Esophagus squamous epithelium (tissue), 5 donors: ENCODE measurements around the gene ANK3. TPM values are rescaled to one million over a fixed set of nuclear protein-coding genes. Genes with fewer than 3 reads are reported as not detected.

Experiments
- DNase-seq: peaks from one replicate; lab custom pipeline; 2025; lab: John Stamatoyannopoulos, UW
- H3K27ac ChIP-seq, 4 donors: fragments of 200-600 bp; sonication (generic); one replicate each; pipeline ENCODE4 v1.5.1; 2016 to 2019; ENCODE audit warnings: mild to moderate bottlenecking in 1 of 4
- H3K27me3 ChIP-seq, 4 donors: fragments of 200-600 bp; sonication (generic); 1 replicate in 3 of 4; 2 replicates in 1 of 4; pipeline versions ENCODE4 v1.5.1 to v1.6.0; 2017 to 2021; ENCODE audit warnings: antibody characterized with exemption in 1 of 4
- H3K36me3 ChIP-seq, 3 donors: fragments of 200-600 bp; sonication (generic); one replicate each; pipeline ENCODE4 v1.5.1; 2016 to 2019
- H3K4me1 ChIP-seq, 3 donors: fragments of 200-600 bp; sonication (generic); one replicate each; pipeline ENCODE4 v1.5.1; 2017 to 2019
- H3K4me3 ChIP-seq, 4 donors: fragments of 200-600 bp; sonication (generic); 1 replicate in 3 of 4; 2 replicates in 1 of 4; pipeline ENCODE4 v1.5.1; 2016 to 2019; ENCODE audit warnings: mild to moderate bottlenecking in 2 of 4, moderate library complexity in 1 of 4
- H3K9me3 ChIP-seq, 3 donors: fragments of 200-600 bp; sonication (generic); one replicate each; pipeline ENCODE4 v1.5.1; 2016 to 2019
- POLR2A ChIP-seq, 4 donors: fragments of 450-650 bp; IDR thresholded peaks; one replicate each; pipeline ENCODE4 v1.6.1; 2017; ENCODE audit warnings: antibody characterized with exemption in 4 of 4, mild to moderate bottlenecking in 4 of 4, moderate library complexity in 3 of 4
- WGBS, 2 donors: methylation state at CpG; one replicate each; pipeline ENCODE4 v1.1.5; 2018; 5-methylcytosine and 5-hydroxymethylcytosine counted together
- intact Hi-C: fragments of 100-400 bp; cut with DNase I; formaldehyde crosslinking; loops from one replicate; pipeline ENCODE4 v1.15.0; 2022
- total RNA-seq, 4 donors: library from RNA; depleted of rRNA; stranded (reverse); fragments of >200 nt; gene quantifications; one replicate each; pipeline ENCODE4 v1.1.0, GENCODE V29; 2016
- TF ChIP-seq, protein P1 (sequence below), 6 experiments: fragments of 450-650 bp in 4 of 6; fragments of 200-600 bp in 2 of 6; sonication (generic) in 2 of 6; IDR thresholded peaks; one replicate each; pipeline ENCODE4 v1.5.1; 2016 to 2019; ENCODE audit warnings: antibody characterized with exemption in 6 of 6, mild to moderate bottlenecking in 4 of 6, moderate library complexity in 4 of 6
- donor health status: DM: yes; HTN: yes; CAD: no.

The ANK3 gene
- total RNA-seq, 4 donors from 2014 or later = 23.1 to 59.1 (median 33.0) TPM

DNA sequence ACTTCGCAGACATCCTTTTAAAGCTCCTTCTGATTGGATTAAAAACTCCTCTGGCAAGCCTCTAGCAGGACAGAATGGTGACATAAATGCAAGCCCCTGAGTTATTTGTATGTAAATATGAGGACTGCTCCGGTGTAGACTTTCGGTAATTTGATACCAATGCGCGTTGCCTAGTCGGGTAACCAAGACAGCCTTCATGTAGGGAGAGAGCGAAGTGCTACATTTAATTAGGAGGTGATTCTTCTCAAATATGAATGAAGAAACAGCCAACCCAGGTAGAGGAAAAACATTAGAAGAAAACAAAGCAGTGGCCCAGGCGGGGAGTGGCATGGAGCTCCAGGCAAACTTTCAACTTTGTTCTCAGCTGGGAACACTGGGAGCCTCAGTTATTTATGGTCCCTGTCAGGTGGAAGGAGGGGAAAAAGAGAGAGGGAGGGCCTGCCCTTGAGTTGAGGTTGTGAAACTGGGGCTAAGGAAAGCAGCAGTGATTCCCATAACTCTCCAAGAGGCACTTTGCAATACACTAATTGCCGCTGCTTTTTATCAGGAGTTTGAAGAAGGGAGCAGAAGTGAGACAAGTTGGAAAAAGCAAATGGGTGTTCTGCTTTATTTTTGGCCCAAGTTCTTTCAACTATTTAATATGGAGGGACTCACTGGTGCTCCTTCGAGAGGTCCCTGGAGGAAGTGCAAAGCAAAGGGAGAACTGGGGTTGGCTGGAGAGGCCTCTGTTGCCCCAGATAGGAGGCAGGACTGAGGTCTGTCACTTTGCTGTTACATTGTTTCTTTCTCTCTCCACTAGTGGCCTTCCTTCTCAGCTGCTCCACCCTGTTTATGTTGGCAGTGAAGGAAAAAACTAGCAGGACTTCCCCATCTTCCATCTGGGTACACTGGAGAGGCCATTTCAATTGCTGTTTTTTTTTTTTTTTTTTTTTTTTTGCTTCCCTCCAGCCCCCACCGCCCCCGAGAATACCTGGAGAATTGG is 248.7 kb downstream of the ANK3 start:
- DNase-seq = no peak
- 75 to 84% methylated on average over 10 to 12 of the region's 12 CpGs for WGBS, 2 donors
- Histone ChIP-seq H3K9me3 (no peaks in the 10 kb centered on the region), H3K4me1 (peaks cover 0 to 22% (median 12%) of the 10 kb centered on the region in 3 donors), H3K4me3 (no peak overlapping the region), H3K36me3 (no peaks in the 10 kb centered on the region), H3K27me3 (no peaks in the 10 kb centered on the region), H3K27ac (peak overlapping the region in 1 of 4 donors; percentile 25)
- intact Hi-C loops = no loop called here
- no peak for TF ChIP-seq POLR2A (IDR thresholded peaks at IDR 0.05)
- TF ChIP-seq, protein P1, sequence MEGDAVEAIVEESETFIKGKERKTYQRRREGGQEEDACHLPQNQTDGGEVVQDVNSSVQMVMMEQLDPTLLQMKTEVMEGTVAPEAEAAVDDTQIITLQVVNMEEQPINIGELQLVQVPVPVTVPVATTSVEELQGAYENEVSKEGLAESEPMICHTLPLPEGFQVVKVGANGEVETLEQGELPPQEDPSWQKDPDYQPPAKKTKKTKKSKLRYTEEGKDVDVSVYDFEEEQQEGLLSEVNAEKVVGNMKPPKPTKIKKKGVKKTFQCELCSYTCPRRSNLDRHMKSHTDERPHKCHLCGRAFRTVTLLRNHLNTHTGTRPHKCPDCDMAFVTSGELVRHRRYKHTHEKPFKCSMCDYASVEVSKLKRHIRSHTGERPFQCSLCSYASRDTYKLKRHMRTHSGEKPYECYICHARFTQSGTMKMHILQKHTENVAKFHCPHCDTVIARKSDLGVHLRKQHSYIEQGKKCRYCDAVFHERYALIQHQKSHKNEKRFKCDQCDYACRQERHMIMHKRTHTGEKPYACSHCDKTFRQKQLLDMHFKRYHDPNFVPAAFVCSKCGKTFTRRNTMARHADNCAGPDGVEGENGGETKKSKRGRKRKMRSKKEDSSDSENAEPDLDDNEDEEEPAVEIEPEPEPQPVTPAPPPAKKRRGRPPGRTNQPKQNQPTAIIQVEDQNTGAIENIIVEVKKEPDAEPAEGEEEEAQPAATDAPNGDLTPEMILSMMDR (IDR thresholded peaks at IDR 0.05) = no peak

DNA sequence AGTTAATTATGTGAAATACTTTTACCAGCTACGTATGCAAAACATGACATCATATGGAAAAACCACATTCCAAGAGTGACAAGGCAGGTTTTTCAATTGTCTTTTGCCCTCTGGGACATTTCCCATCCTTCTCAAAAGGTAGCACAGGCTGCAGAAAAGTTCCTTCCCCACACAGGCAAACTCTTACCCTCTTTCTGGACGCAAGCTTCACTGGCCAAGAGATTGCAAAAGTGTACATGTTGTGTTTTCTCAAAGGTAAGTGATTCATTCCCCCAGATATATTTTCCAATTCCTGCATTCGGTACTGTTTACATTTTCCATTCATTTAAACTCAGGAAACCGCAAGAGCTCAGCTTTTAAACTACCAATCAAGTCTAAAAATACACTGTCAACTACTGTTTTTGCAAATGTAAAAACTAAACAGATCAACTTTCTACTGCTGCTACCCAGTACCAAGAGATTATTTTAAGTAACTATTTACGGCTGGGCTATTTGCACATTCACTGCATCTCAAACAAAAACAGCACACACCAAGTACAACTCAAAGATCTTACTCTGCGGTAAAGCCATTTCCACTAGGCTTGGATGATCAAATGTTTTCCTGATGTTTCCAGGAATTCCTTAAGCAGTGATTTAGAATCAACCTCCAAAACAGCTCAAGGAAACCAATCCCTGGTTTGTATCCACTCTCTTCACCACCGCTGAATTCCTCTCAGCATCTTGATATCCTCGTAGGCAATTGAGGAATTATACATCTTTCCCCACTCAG is 249.7 kb downstream of the ANK3 start:
- H3K27ac ChIP-seq = no peak overlapping the region
- H3K4me3 ChIP-seq = no peak overlapping the region
- H3K27me3 ChIP-seq = no peaks in the 10 kb centered on the region
- DNase-seq = no peak
- intact Hi-C loops = no loop called here
- H3K9me3 ChIP-seq = no peaks in the 10 kb centered on the region
- 38 to 53% methylated on average over 8 of the region's 8 CpGs for WGBS, 2 donors
- no peaks in the 10 kb centered on the region for H3K36me3 ChIP-seq
- H3K4me1 ChIP-seq = peaks cover 0 to 22% (median 12%) of the 10 kb centered on the region in 3 donors
- TF ChIP-seq, protein P1 (IDR thresholded peaks at IDR 0.05) = no peak
- TF ChIP-seq POLR2A (IDR thresholded peaks at IDR 0.05) = no peak

DNA sequence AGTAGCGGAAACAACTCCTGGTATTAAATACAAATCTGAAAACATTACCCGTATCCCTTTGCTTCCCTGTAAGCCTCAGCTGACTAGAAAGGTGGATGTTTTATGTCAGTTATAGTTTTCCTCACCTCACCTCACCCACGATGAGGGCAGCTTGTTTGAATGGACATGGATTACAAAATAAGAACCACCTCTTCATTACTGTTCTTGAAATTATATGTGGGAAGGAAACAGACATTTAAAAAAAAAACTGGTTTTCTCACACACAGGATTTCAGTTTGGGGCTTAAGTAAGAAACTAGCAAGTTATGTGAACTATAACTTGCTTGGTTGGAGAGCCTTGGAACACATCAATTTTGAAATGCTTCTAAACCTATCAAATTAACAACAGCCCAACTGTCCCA is 250.4 kb downstream of the ANK3 start:
- intact Hi-C loops = no loop called here
- no peak for DNase-seq
- no peak overlapping the region for H3K27ac ChIP-seq

DNA sequence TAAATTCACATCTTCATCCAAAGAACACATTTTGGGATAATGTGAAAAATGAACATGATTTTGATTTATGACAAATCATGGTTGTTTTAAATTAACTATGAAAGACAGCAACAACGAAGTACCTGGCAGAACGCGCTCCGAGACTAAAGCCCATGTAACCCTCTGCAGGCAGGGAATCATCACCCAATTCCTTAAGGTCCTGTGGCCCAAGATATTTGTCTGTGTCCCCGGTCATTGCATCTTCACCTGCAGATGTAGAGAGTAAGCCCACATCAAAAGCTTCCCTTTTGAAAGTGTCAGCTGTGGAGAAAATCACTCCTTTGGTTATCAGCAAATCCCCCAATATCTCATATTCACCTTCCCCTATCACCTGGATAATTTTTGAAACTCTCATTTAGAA is 250.8 kb downstream of the ANK3 start:
- TF ChIP-seq, protein P1 (IDR thresholded peaks at IDR 0.05) = no peak
- no peak for TF ChIP-seq POLR2A (IDR thresholded peaks at IDR 0.05)
- H3K27ac ChIP-seq = no peak overlapping the region
- no peaks in the 10 kb centered on the region for H3K27me3 ChIP-seq
- peaks cover 0 to 2% (median 0%) of the 10 kb centered on the region in 3 donors for H3K36me3 ChIP-seq
- H3K4me1 ChIP-seq = peaks cover 0 to 22% (median 12%) of the 10 kb centered on the region in 3 donors
- 85 to 91% methylated on average over 5 of the region's 5 CpGs for WGBS, 2 donors
- no peak for DNase-seq
- H3K9me3 ChIP-seq = no peaks in the 10 kb centered on the region
- H3K4me3 ChIP-seq = no peak overlapping the region
- intact Hi-C loops = no loop called here

More for the DNA sequence above, 250.4 kb downstream of the ANK3 start:
- Histone ChIP-seq H3K27me3 (no peaks in the 10 kb centered on the region), H3K4me1 (peaks cover 0 to 22% (median 12%) of the 10 kb centered on the region in 3 donors), H3K9me3 (no peaks in the 10 kb centered on the region), H3K36me3 (no peaks in the 10 kb centered on the region), H3K4me3 (no peak overlapping the region)
- WGBS, 2 donors = 62 to 74% methylated on average over 3 of the region's 3 CpGs
- TF ChIP-seq POLR2A (IDR thresholded peaks at IDR 0.05) = no peak
- TF ChIP-seq, protein P1 (IDR thresholded peaks at IDR 0.05) = no peak
